DND-41 (cell line): ENCODE results near the gene EFCC1.

Experiments
- CTCF ChIP-seq: IDR thresholded peaks from 2 replicates; pipeline ENCODE4 v1.5.1; 2012; ENCODE audit warnings: borderline replicate concordance, low read length, moderate library complexity, mild to moderate bottlenecking; ENCODE audit not compliant: poor library complexity, severe bottlenecking; ENCODE audit errors: extremely low read depth
- EZH2 ChIP-seq: IDR thresholded peaks from 3 replicates; pipeline ENCODE4 v1.6.1; 2012; ENCODE audit warnings: borderline replicate concordance, low read depth, mild to moderate bottlenecking, moderate library complexity, low read length, inconsistent platforms; ENCODE audit not compliant: severe bottlenecking

- peak; percentile 13 for TF ChIP-seq CTCF
- no peak for TF ChIP-seq EZH2
Observed at GRCh38 chr3:128998561-128998960, 2.5 kb upstream of the EFCC1 start.
